Esophagus (tissue), 2 donors: ENCODE data around the gene TOR1AIP2. TPM values are rescaled to one million over a fixed set of nuclear protein-coding genes. Genes with fewer than 3 reads are reported as not detected.

ENCODE experiments used
- H3K27ac ChIP-seq, 2 donors: one replicate each; pipeline ENCODE4 v1.5.1; 2013; ENCODE audit warnings: low read depth in 2 of 2, mild to moderate bottlenecking in 2 of 2, inconsistent platforms in 1 of 2, low read length in 1 of 2, moderate library complexity in 1 of 2
- H3K27me3 ChIP-seq, 2 donors: one replicate each; pipeline ENCODE4 v1.6.1; 2013; ENCODE audit warnings: low read length in 2 of 2, control low read depth in 1 of 2, mild to moderate bottlenecking in 1 of 2; ENCODE audit not compliant: insufficient read depth in 2 of 2, control insufficient read depth in 1 of 2
- H3K36me3 ChIP-seq, 2 donors: one replicate each; pipeline ENCODE4 v1.6.1; 2013; ENCODE audit warnings: low read length in 1 of 2; ENCODE audit not compliant: control insufficient read depth in 2 of 2, insufficient read depth in 2 of 2
- H3K4me1 ChIP-seq, 2 donors: one replicate each; pipeline ENCODE4 v1.6.1; 2013; ENCODE audit warnings: low read length in 1 of 2; ENCODE audit not compliant: control insufficient read depth in 2 of 2, insufficient read depth in 2 of 2
- H3K4me3 ChIP-seq, 2 donors: one replicate each; pipeline ENCODE4 v1.5.1; 2013; ENCODE audit warnings: low read length in 2 of 2, mild to moderate bottlenecking in 2 of 2, low read depth in 1 of 2, moderate library complexity in 1 of 2
- H3K9me3 ChIP-seq, 2 donors: one replicate each; pipeline ENCODE4 v1.6.1; 2013; ENCODE audit warnings: mild to moderate bottlenecking in 2 of 2, low read depth in 1 of 2, low read length in 1 of 2, moderate library complexity in 1 of 2; ENCODE audit not compliant: control insufficient read depth in 2 of 2, insufficient read depth in 1 of 2
- WGBS, 2 donors: extraction: QIAGEN DNeasy Blood & Tissue Kit; methylation state at CpG; one replicate each; pipeline ENCODE4 v1.1.7; 2013; 5-methylcytosine and 5-hydroxymethylcytosine counted together
- polyA plus RNA-seq, 2 donors: library from polyadenylated mRNA; stranded (reverse); fragments of 200-250 nt; gene quantifications; one replicate each; pipeline ENCODE4 v1.2.3, GENCODE V29; 2013
- donor health status: healthy with polysubstance abuse.
- donor health status: Bipolar disorder and iron deficiency.

The TOR1AIP2 gene
- polyA plus RNA-seq, 2 donors = 8.1 to 20.6 TPM

DNA sequence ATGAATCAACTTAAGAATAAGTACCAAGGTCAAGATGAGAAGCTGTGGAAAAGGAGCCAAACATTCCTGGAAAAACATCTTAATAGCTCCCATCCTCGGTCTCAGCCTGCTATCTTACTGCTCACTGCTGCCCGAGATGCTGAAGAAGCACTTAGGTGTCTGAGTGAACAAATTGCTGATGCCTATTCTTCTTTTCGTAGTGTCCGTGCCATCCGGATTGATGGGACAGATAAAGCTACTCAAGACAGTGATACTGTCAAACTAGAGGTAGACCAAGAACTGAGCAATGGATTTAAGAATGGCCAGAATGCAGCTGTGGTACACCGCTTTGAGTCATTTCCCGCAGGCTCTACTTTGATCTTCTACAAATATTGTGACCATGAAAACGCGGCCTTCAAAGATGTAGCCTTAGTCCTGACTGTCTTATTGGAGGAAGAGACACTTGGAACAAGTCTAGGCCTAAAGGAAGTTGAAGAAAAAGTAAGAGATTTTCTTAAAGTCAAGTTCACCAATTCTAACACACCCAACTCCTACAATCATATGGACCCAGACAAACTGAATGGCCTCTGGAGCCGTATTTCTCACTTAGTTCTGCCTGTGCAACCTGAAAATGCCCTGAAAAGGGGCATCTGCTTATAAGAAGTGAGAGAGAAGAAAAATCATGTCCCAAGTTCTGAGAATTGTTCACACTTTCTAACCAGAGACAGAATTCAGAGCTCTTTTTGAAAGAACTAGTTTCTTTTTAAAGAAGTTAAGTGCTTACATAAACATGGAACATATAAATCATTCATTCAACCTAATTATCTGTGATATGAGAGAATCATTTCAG is 40.2 kb upstream of the TOR1AIP2 start:
- no peak overlapping the region for H3K27ac ChIP-seq
- 84 to 86% methylated on average over 10 of the region's 10 CpGs for WGBS, 2 donors
- H3K27me3 ChIP-seq = no peaks in the 10 kb centered on the region
- peaks cover 2 to 11% of the 10 kb centered on the region in 2 donors for H3K36me3 ChIP-seq
- no peak overlapping the region for H3K4me3 ChIP-seq
- H3K9me3 ChIP-seq = no peaks in the 10 kb centered on the region
- H3K4me1 ChIP-seq = no peaks in the 10 kb centered on the region

DNA sequence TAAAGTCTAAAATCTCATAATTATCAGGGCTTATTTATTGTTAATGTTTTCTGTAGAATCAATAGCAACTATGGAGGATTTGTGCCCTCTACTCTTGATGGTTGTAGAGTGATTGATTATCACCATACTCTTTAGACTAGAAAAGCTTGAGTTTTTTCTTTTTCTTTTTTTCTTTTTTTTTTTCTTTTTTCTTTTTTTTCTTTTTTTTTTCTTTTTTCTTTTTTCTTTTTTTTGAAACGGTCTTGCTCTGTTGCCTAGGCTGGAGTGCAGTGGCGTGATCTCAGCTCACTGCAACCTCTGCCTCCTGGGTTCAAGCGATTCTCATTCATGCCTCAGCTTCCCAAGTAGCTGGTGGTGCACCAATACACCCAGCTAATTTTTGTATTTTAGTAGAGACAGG is 34.2 kb upstream of the TOR1AIP2 start:
- Histone ChIP-seq H3K9me3 (no peaks in the 10 kb centered on the region), H3K36me3 (peaks cover 2 to 3% of the 10 kb centered on the region in 2 donors), H3K4me3 (no peak overlapping the region), H3K4me1 (no peaks in the 10 kb centered on the region), H3K27ac (no peak overlapping the region), H3K27me3 (no peaks in the 10 kb centered on the region)
- WGBS, 2 donors = 91 to 98% methylated on average over 3 of the region's 3 CpGs

DNA sequence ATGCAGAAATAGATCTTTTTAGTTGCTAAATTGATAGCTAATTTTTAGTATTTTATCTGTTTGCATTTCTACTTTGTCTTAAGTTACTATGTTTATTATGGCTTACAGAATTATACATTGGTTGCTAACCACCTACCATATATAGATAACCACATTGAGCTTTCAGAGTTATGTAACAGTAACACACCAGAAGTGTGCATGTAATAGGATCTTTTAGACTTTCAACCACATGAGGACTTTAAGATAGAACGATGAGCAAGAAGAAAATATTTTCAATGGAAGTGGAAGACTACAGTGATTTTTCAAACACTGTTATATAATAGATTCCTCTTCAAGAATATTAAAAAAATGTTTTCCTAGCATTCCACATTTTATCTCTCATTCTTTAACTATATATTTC is 33.3 kb upstream of the TOR1AIP2 start:
- H3K4me1 ChIP-seq = no peaks in the 10 kb centered on the region
- no peak overlapping the region for H3K4me3 ChIP-seq
- H3K27ac ChIP-seq = no peak overlapping the region
- H3K9me3 ChIP-seq = no peaks in the 10 kb centered on the region
- peaks cover 2 to 3% of the 10 kb centered on the region in 2 donors for H3K36me3 ChIP-seq
- no peaks in the 10 kb centered on the region for H3K27me3 ChIP-seq
- WGBS, 2 donors = 65 to 79% methylated on average over 1 of the region's 1 CpG

DNA sequence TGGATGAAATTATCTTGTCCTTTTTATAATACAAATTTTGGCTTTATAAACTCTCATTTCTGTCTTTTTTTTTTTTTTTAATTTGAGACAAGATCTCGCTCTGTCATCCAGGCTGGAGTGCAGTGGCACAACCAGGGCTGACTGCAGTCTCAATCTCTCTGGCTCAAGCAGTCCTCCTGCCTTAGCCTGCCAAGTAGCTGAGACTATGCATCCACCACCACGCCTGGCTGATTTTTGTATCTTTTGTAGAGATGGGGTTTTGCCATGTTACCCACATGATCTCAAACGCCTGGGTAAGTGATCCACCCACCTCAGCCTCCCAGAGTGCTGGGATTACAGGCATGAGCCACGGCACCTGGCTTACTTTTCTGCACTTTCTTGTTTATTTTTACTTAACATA is 12.0 kb upstream of the TOR1AIP2 start:
- Histone ChIP-seq H3K27me3 (no peaks in the 10 kb centered on the region), H3K36me3 (peaks cover 2 to 8% of the 10 kb centered on the region in 2 donors), H3K9me3 (no peaks in the 10 kb centered on the region), H3K27ac (no peak overlapping the region), H3K4me3 (no peak overlapping the region), H3K4me1 (no peaks in the 10 kb centered on the region)
- WGBS, 2 donors = 73 to 79% methylated on average over 4 of the region's 4 CpGs

DNA sequence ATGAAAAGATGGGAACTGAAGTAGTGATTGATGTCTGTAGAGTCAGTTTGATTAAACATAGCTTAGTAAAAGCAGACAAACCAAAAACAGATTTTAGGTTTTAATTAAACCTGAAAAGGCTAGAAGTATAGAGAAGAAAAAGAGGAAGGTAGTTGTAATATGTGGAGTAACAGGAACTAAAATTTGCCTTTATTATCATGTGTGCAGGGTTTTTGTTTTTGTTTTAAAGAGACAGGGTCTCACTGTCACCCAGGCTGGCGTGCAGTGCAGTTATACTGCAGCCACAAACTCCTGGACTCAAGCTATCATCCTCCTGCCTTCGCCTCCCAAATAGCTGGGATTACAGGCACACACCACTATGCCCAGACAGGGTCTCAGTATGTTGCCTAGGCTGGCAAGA is 10.5 kb upstream of the TOR1AIP2 start:
- no peaks in the 10 kb centered on the region for H3K27me3 ChIP-seq
- no peak overlapping the region for H3K27ac ChIP-seq
- H3K36me3 ChIP-seq = peaks cover 3 to 8% of the 10 kb centered on the region in 2 donors
- H3K4me1 ChIP-seq = no peaks in the 10 kb centered on the region
- WGBS, 2 donors = 67 to 74% methylated on average over 2 of the region's 2 CpGs
- no peaks in the 10 kb centered on the region for H3K9me3 ChIP-seq
- no peak overlapping the region for H3K4me3 ChIP-seq

DNA sequence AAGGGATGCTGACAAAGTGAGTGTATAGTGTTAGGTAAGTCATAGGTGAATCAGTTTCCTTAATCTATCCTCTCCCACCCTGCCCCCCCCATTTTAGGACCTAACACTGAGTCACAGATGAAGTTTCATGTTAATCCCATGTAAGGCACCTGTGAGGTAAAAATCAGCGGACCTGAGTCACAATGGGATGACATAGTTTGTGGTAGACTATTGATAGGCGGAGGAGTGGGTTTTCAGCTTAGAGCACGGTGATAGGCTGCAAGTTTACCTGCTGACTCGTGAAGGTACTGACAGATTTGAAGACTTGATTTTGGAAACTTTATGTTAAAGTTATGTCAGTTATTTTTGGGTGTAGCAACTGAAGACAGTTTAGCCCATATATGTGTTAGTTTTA is 6.1 kb upstream of the TOR1AIP2 start:
- Histone ChIP-seq H3K9me3 (no peaks in the 10 kb centered on the region), H3K4me3 (peak overlapping the region; percentile 84 to 89), H3K27ac (peak overlapping the region; percentile 99), H3K36me3 (peaks cover 0 to 3% of the 10 kb centered on the region in 2 donors), H3K4me1 (no peaks in the 10 kb centered on the region), H3K27me3 (no peaks in the 10 kb centered on the region)
- WGBS, 2 donors = 8 to 16% methylated on average over 4 of the region's 4 CpGs

DNA sequence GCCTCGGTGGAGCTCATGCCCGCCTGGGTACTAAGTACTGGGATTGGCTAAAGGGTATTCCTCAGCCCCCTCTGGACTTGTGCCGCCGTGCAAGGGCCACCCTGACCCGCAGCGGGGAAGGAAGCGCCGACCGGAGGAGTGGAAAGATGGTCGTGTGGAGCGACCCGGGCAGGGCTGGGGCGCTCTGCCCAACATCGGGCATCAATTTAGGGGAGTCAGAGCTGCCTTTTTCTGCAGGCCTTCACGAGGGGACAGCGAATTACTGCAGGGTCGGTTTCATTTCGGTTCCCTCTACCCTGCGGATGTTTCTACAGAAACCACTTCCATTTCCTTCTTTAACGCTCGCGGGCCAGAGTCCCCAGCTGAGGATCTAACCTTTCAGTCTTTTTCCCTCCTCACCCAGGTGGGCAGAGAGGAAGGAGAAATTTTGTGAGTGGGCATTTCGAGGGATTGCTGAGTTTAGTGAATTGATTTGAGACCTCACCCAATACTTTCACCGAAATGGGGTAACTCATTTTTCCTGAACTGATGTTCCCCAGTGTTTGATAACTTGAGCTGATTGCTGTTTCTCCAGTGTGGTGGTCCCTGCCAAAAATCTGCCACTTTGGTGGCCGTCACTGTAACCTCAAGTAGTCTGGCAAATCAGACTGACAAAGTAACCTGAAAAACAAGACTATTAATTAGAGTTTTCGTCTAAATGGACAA is 5.6 kb upstream of the TOR1AIP2 start:
- no peaks in the 10 kb centered on the region for H3K27me3 ChIP-seq
- H3K4me1 ChIP-seq = no peaks in the 10 kb centered on the region
- peak overlapping the region; percentile 84 to 89 for H3K4me3 ChIP-seq
- peaks cover 0 to 3% of the 10 kb centered on the region in 2 donors for H3K36me3 ChIP-seq
- peak overlapping the region; percentile 99 for H3K27ac ChIP-seq
- 0 to 1% methylated on average over 26 of the region's 26 CpGs for WGBS, 2 donors
- H3K9me3 ChIP-seq = no peaks in the 10 kb centered on the region

DNA sequence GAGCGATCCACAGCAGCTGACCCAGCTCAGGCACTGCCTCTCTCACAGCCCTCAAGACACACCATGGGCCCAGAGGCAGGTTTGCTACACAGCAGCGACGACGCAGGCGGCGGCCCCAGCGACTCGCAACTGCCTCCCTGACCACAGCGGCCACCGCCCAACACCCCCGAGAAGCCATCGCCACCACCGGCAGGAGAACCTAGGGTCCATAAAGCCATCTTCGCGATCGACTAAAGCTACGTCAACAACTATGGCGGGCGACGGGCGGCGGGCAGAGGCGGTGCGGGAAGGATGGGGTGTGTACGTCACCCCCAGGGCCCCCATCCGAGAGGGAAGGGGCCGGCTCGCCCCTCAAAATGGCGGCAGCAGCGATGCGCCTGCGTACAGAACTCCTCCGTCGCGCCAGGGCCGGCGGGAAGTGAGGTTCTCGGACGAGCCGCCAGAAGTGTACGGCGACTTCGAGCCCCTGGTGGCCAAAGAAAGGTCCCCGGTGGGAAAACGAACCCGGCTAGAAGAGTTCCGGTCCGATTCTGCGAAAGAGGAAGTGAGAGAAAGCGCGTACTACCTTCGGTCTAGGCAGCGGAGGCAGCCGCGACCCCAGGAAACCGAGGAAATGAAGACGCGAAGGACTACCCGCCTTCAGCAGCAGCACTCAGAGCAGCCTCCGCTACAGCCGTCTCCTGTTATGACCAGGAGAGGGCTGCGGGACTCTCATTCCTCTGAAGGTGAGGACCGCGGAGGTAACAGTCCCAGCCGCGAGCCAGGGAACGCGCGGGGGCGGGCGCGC is 4.8 kb upstream of the TOR1AIP2 start, which contains the start of gene TOR1AIP1:
TSS of gene TOR1AIP1 (plus strand) at position 33 of the 787 bp plus-strand sequence. CDS start at position 251, 218 bp downstream.
- H3K27me3 ChIP-seq = no peaks in the 10 kb centered on the region

DNA sequence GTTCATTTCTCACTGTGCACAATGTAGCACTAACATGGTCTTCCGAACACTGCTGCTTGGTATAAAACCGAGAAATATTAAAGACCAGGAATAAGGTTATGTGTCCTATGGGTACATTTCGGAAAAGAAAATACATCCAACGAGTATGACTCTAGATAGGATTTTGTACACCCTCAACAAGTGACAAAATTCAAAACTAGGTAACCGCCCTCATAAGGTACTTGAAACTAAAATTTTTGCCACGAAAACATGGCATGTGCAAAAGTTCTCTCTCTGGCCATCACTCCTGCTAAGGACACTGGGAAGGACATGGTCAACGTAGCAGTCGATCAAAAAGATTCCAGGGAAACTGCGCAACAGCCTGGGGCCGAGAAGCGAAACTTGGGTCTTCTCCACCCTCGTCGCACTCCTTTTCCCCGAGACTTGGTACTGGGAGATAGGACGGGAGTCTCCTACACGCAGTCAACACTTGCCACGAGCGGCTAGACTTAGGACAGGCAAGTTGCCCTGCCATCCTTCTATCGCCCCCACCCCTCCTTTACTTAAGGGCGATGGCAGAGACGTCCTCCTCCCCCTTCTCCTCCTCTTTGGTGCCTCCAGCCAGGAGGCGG is 4.1 kb upstream of the TOR1AIP2 start:
- Histone ChIP-seq H3K4me1 (peaks cover 0 to 2% of the 10 kb centered on the region in 2 donors), H3K9me3 (no peaks in the 10 kb centered on the region), H3K4me3 (peak overlapping the region; percentile 84 to 89), H3K36me3 (peaks cover 0 to 3% of the 10 kb centered on the region in 2 donors), H3K27me3 (no peaks in the 10 kb centered on the region), H3K27ac (peak overlapping the region; percentile 99)
- 1% methylated on average over 22 of the region's 22 CpGs for WGBS, 2 donors

More for the DNA sequence above, 4.8 kb upstream of the TOR1AIP2 start, which contains the start of gene TOR1AIP1:
- peaks cover 0 to 3% of the 10 kb centered on the region in 2 donors for H3K36me3 ChIP-seq
- peak within 1 kb of the TSS; percentile 99 for H3K27ac ChIP-seq
- WGBS, 2 donors = 0% methylated on average over 66 to 72 of the region's 72 CpGs
- peaks cover 0 to 2% of the 10 kb centered on the region in 2 donors for H3K4me1 ChIP-seq
- H3K4me3 ChIP-seq = peak within 1 kb of the TSS; percentile 84 to 89
- no peaks in the 10 kb centered on the region for H3K9me3 ChIP-seq
